ENCODE data around the gene TCFL5.
"Not testable (repeated sequence)": the region's sequence is repeated elsewhere in the genome, so short reads cannot be mapped to it uniquely, and the experiment has no call there.

Gene TCFL5

DNA sequence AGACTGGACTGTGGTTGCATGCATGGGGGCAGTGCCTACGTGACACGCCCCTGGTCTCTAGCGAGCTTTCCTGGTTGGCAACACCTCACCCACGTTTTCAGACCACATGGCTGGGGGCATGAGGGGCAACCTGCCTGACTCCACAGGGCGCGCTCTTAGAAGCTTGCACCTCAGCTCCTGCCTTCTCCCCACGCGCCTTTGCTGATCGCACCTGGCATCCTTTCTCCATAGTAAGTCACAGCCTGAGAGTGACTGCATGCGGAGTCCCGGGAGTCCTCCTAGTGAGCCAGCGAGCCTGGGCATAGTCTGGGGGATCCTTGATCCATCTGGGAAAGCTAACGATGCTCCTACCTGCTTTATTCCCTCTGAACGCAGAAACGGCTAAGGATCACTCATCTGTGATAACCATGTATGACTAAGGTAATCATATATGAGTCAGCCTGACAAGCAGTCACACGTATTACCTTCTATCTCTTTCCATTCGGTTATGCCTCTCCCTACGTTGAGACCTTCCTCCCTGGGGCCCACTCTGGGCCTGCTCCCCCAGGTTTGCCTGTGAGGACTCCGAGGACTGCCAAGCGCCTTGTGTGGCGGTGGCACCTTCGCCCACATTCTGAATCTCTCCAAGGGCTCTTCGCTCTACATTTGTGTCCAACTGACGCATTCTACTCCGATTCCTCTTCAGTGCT is 4.5 kb downstream of the TCFL5 start:
- H3K27ac ChIP-seq = no peak overlapping the region
- TF ChIP-seq, protein P1, sequence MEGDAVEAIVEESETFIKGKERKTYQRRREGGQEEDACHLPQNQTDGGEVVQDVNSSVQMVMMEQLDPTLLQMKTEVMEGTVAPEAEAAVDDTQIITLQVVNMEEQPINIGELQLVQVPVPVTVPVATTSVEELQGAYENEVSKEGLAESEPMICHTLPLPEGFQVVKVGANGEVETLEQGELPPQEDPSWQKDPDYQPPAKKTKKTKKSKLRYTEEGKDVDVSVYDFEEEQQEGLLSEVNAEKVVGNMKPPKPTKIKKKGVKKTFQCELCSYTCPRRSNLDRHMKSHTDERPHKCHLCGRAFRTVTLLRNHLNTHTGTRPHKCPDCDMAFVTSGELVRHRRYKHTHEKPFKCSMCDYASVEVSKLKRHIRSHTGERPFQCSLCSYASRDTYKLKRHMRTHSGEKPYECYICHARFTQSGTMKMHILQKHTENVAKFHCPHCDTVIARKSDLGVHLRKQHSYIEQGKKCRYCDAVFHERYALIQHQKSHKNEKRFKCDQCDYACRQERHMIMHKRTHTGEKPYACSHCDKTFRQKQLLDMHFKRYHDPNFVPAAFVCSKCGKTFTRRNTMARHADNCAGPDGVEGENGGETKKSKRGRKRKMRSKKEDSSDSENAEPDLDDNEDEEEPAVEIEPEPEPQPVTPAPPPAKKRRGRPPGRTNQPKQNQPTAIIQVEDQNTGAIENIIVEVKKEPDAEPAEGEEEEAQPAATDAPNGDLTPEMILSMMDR (conservative IDR thresholded peaks at IDR 0.05) = no peak

DNA sequence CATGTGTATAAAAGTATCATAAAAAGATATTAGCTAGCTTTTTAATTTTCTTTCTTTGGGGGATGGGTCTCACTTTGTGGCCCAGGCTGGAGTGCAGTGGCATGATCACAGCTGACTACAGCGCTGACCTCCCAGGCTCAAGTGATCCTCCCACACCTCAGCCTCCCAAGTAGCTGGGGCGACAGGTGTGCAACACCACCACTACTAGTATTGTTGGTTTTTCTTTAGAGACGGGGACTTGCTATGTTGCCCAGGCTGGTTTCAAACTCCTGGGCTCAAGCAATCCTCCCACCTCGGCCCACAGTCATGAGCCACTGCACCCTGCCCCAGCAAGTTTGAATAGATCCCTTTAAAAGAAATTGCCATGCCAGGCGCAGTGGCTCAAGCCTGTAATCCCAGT is 6.5 kb downstream of the TCFL5 start:
- H3K27ac ChIP-seq = no peak overlapping the region
- TF ChIP-seq, protein P1 (conservative IDR thresholded peaks at IDR 0.05) = no peak

DNA sequence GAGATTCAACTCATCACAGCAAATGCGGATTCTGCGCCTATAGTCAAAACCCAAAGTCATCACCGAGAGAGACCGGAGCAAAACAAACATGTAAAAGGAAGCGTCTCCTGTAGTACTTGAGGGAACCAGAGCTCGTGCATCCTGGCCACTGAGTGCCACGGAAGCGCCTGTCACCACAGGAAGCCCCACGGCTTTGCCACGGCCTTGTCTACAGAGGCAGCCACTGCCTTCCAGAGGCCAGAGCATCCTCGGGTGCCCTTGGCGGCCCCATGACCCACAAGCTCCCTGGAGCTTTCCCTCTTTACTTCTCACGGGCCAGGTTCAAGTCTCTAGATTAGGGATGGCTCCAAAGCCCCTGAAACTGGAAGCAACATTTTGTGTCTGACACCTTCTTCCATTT is 7.5 kb downstream of the TCFL5 start:
- TF ChIP-seq, protein P1 (conservative IDR thresholded peaks at IDR 0.05) = no peak

DNA sequence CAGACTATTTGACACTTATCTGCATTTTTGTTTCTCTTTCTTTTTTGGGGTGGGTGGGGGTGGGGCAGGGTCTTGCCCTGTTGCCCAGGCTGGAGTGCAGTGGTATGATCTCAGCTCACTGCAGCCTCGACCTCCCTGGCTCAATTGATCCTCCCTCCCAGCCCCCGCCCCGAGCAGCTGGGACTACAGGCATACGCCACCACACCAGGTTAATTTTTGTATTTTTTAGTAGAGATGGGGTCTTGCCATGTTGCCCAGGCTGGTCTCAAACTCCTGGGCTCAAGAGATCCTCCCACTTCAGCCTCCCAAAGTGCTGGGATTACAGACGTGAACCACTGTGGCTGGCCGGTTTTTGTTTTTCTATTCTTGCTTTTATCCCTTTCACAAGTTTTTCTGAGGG is 8.3 kb downstream of the TCFL5 start:
- H3K27ac ChIP-seq = not testable (repeated sequence)

More for the DNA sequence above, 7.5 kb downstream of the TCFL5 start:
- H3K27ac ChIP-seq = no peak overlapping the region

DNA sequence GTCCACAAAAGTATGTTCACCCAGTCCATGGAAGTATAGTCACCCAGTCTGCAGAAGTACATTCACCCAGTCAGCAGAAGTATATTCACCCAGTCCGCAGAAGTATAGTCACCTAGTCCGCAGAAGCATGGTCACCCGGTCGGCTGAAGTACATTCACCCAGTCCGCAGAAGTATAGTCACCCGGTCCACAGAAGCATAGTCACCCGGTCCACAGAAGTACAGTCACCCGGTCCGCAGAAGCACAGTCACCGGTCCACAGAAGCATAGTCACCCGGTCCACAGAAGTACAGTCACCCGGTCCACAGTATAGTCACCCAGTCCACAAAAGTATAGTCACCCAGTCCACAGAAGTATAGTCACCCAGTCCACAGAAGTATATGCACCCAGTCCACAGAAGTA is 8.8 kb downstream of the TCFL5 start:
- TF ChIP-seq, protein P1 (conservative IDR thresholded peaks at IDR 0.05) = no peak
- no peak overlapping the region for H3K27ac ChIP-seq

DNA sequence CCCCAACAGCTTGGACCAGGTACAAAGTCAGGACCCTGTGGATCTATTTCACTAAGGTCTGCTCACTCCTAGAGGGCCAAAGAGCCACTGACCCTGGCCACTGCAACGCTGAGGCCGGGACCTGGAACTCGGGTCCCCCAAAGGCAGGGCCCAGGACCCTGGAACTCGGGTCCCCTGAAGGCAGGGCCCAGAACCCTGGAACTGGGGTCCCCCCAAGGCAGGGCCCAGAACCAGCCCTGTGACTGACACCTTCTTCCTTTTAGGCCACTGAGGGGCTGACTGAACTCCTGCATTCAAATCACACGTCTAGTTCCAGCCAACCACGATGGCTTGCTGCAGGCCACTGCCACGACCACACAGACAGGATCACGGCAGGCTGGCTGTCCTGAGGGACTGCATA is 9.4 kb downstream of the TCFL5 start:
- no peak overlapping the region for H3K27ac ChIP-seq
- TF ChIP-seq, protein P1 (conservative IDR thresholded peaks at IDR 0.05) = no peak

DNA sequence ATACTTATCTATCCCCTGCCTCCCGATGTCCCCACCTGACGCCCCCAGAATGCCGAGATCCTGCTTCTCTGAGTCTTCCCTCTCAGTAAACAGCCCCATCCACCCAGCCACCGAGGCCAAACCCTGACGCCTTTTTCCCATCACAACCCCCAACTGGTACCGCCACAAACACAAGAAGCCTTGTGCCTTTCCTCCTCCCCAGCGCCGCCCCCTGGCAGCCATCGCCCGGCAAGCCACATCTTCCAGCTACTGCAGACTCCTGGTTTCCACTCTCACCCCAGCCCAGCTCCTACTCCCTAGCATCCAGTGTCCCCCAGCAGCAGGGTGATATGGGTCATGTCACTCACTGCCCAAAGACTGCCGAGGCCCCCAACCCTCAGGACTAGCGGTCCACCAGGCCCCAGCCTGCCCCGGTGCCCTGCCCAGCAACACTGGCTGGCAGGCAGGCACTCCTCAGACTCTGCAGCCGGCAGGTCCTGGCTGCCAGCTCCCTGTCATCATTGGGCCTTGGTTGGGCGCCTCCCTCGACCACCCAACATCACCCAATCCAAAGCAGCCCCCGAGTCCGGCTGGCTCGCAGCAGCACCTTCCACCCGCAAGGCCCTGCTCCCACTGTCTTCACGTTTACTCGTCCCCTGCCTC is 11.2 kb downstream of the TCFL5 start:
- H3K27ac ChIP-seq = no peak overlapping the region
- TF ChIP-seq, protein P1 (conservative IDR thresholded peaks at IDR 0.05) = no peak

DNA sequence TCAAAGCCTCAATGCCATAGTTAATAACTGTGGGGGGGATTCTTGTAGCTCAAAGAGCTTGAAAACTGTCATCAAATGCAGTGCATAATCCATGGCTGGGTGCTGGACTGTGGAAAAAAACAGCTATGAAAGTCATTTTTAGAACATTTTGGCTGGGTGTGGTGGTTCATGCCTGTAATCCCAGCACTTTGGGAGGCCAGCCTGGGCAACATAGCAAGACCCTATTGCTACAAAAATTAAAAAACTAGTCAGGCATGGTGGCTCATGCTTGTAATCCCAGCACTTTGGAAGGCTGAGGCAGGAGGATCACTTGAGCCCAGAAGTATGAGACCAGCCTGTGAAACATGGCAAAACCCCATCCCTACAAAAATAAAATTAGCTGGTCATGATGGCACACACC is 12.2 kb downstream of the TCFL5 start:
- TF ChIP-seq, protein P1 (conservative IDR thresholded peaks at IDR 0.05) = no peak
- no peak overlapping the region for H3K27ac ChIP-seq

DNA sequence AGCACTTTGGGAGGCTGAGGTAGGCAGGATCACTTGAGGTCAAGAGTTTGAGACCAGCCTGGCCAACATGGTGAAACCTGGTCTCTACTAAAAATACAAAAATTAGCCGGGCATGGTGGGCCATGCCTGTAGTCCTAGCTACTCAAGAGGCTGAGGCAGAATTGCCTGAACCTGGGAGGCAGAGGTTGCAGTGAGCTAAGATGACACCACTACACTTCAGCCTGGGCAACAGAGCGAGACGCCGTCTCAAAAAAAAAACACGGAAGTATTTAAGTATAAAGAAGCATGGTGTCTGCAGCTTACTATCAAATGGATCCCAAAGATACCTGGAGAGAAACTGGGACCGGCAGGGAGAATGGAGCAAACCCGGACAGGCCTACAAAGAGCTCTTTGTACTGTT is 12.7 kb downstream of the TCFL5 start:
- H3K27ac ChIP-seq = not testable (repeated sequence)
